C4-2B (cell line): ENCODE data around the gene LHFPL6.

ENCODE experiments used
- H3K27ac ChIP-seq: fragments of 450-650 bp; 2 replicates; pipeline ENCODE4 v1.5.1; 2017
- CTCF ChIP-seq: fragments of 450-650 bp; conservative IDR thresholded peaks from 2 replicates; pipeline ENCODE4 v1.5.1; 2017; ENCODE audit warnings: mild to moderate bottlenecking
- ZFX ChIP-seq: fragments of 450-650 bp; IDR thresholded peaks from 2 replicates; pipeline ENCODE4 v1.6.1; 2017

The LHFPL6 gene

DNA sequence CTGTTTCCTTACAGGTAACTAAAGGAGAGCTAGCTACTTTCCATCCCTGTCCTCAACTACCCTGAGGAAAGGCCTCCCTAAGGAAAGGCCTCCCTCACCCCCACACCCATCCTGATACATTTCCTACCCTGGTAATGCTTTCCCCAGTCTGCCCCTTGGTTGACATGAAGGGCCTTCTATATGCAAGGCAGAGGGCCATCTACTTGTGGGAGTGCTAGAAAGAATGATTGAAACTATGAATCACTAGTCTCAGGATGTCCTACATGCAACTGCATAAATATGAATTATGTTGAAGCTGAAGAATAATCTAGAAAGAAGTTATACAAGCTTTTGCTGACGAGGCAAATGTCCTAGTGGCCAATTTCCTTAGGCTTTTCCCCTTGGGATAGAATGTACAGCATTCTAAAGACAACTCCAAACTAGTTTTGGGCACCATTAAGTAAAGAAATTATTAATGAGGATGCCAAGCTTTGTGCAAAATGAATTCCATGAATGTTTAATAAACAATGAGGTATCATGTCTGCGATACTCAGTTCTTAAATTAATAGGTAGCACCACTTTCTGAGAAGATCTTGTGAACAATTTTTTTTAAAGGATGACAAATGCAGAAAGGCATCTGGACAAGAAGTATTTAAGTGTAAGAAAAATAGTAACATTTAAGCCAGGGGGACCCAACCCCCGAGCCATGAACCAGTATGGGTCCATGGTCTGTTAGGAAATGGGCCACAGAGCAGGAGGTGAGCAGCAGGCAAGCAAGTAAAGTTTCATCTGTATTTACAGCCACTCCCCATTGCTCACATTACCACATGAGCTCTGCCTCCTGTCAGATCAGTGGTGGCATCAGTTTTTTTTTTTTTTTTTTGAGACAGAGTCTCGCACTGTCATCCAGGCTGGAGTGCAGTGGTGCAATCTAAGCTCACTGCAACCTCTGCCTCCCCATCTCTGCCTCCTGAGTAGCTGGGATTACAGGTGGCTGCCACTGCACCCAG, 223.0 kb downstream of the LHFPL6 start:
- TF ChIP-seq ZFX (no peak), CTCF (no peak)
- H3K27ac ChIP-seq: no peak overlapping the region

DNA sequence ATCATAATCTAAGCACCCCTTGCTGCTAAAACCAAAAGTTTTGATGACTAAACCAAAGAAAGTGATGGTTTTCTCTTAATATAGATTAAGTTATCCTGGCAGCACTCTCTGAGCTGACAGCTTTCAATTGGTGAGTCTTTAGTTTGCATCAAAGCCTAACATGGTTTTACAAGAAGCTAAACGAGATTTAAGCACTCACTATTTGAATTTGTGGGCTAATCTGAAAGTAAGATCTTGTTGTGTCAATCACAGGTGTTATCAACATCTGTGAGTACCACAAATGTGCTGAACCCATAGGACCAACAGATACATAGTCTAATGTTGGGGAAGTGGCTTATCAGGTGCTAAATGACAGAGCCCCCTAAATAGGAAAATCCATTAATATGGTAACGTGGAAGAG, 223.9 kb downstream of the LHFPL6 start:
- no peak overlapping the region for H3K27ac ChIP-seq
- TF ChIP-seq ZFX (no peak), CTCF (no peak)

DNA sequence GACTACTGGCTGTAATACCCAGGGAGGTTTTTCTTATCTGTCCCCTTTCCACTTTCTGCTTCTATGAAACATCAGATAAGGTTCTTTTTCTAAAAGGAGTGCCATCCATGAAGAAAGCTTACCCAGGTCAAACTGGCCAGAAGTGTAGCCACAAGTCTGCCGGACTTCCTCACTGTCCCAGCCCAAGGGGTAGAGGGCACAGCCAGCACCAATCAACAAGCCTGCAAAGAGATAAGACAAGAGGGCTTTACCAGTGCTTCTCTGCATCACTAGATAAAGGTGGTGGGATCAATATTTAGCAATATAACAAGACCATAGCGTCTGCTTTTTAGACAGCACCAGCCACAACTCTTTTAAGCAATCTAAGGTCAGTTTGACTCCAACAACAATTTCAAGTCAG, 224.7 kb downstream of the LHFPL6 start:
- no peak for TF ChIP-seq CTCF
- no peak for TF ChIP-seq ZFX

DNA sequence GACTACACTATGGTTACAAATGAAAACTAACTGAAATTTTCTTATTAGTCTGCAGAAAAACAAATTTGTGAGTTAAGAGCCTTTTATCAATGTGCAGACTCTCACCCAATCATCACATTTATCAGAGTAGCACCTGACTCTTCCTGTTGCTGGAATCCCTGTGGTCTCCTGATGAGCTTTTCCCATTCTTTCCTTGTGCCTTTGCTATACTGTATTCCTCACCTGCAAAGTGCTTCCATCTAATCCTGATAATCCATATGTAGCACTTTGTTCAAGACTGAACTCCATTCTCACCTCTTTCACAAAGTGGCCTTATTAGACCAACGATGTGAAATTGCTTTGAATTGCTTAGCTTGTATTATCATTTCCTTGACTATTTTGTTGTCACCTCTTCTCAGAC, 225.3 kb downstream of the LHFPL6 start:
- TF ChIP-seq CTCF: no peak
- no peak for TF ChIP-seq ZFX
- no peak overlapping the region for H3K27ac ChIP-seq

More for the DNA sequence above, 224.7 kb downstream of the LHFPL6 start:
- no peak overlapping the region for H3K27ac ChIP-seq

GRCh38 chr13:39376076-39376475, 226.9 kb downstream of the LHFPL6 start:
- H3K27ac ChIP-seq: no peak overlapping the region
- no peak for TF ChIP-seq ZFX
- no peak for TF ChIP-seq CTCF

- TF ChIP-seq ZFX (no peak), CTCF (no peak)
- H3K27ac ChIP-seq: no peak overlapping the region
These were observed 227.4 kb downstream of the LHFPL6 start for GRCh38 chr13:39375601-39376000.

- TF ChIP-seq ZFX (no peak), CTCF (no peak)
- no peak overlapping the region for H3K27ac ChIP-seq
These were observed 228.2 kb downstream of the LHFPL6 start for GRCh38 chr13:39374741-39375189.
